Esophagus muscularis mucosa (tissue), 4 donors: ENCODE measurements around the gene CTNNA1. TPM values are rescaled to one million over a fixed set of nuclear protein-coding genes. Genes with fewer than 3 reads are reported as not detected.
"Not testable (repeated sequence)": the region's sequence is repeated elsewhere in the genome, so short reads cannot be mapped to it uniquely, and the experiment has no call there.

ENCODE experiments used
- DNase-seq: peaks from one replicate; pipeline ENCODE4 v3.0.0-alpha.2; 2017; ENCODE audit errors: extremely low spot score
- H3K27ac ChIP-seq, 4 donors: fragments of 200-600 bp; sonication (generic); replicated peaks in 1 of 4; 1 replicate in 3 of 4; 2 replicates in 1 of 4; pipeline ENCODE4 v1.5.1; 2016 to 2019; ENCODE audit warnings: mild to moderate bottlenecking in 1 of 4
- H3K27me3 ChIP-seq, 4 donors: fragments of 200-600 bp; sonication (generic); one replicate each; pipeline versions ENCODE4 v1.5.1 to v1.6.0; 2016 to 2019
- H3K36me3 ChIP-seq, 4 donors: fragments of 200-600 bp; sonication (generic); one replicate each; pipeline ENCODE4 v1.5.1; 2016 to 2019
- H3K4me1 ChIP-seq, 4 donors: fragments of 200-600 bp; sonication (generic); one replicate each; pipeline ENCODE4 v1.5.1; 2016 to 2019
- H3K4me3 ChIP-seq, 4 donors: fragments of 200-600 bp; sonication (generic); 1 replicate in 2 of 4; 2 replicates in 2 of 4; pipeline ENCODE4 v1.5.1; 2016 to 2019; ENCODE audit warnings: mild to moderate bottlenecking in 4 of 4, moderate library complexity in 1 of 4
- H3K9me3 ChIP-seq, 4 donors: fragments of 200-600 bp; sonication (generic); 1 replicate in 3 of 4; 2 replicates in 1 of 4; pipeline ENCODE4 v1.5.1; 2016 to 2019
- EP300 ChIP-seq: sonication (generic); formaldehyde crosslinking; IDR thresholded peaks from one replicate; pipeline ENCODE4 v1.6.1; 2017; ENCODE audit warnings: antibody characterized with exemption
- POLR2A ChIP-seq: fragments of 450-650 bp; IDR thresholded peaks from one replicate; pipeline ENCODE4 v1.6.1; 2017; ENCODE audit warnings: antibody characterized with exemption, moderate library complexity, mild to moderate bottlenecking, low read depth
- POLR2AphosphoS5 ChIP-seq, 2 donors: sonication (generic); formaldehyde crosslinking; IDR thresholded peaks; one replicate each; pipeline ENCODE4 v1.6.1; 2017; ENCODE audit warnings: antibody characterized with exemption in 2 of 2
- WGBS: methylation state at CpG from one replicate; pipeline ENCODE4 v1.1.5; 2018; 5-methylcytosine and 5-hydroxymethylcytosine counted together
- intact Hi-C: fragments of 100-400 bp; cut with DNase I; formaldehyde crosslinking; loops from one replicate; pipeline ENCODE4 v1.15.1; 2023
- total RNA-seq, 4 donors: library from RNA; depleted of rRNA; stranded (reverse); fragments of >200 nt; gene quantifications; one replicate each; pipeline versions ENCODE4 v1.1.0 to v1.2.1, GENCODE V29; 2016
- TF ChIP-seq, protein P1 (sequence below), 3 experiments: fragments of 200-600 bp in 2 of 3; fragments of 450-650 bp in 1 of 3; sonication (generic) in 2 of 3; IDR thresholded peaks; one replicate each; pipeline ENCODE4 v1.5.1; 2017 to 2019; ENCODE audit warnings: antibody characterized with exemption in 3 of 3, mild to moderate bottlenecking in 2 of 3, moderate library complexity in 1 of 3

CTNNA1 gene
- total RNA-seq, 4 donors from 2014 or later: 335 to 423 (median 369) TPM

DNA sequence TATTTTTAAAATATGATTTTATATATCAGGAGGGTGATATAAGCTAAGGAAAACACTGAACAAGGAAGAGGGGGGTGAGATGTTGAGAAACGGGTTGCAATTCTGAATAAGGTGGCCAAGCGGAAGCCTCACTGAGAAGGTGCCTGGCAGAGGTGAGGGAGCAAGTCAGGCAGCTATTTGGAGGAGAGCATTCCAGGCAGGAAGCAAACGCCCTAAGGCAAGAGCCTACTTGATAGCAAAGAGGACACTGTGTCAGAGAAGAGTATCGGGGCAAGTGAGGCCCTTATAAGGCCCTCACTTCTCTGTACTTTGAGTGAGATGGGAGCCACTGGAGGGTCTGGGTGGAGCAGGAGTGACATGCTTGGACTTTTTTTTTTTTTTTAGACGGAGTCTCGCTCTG is 8.0 kb upstream of the CTNNA1 start:
- intact Hi-C loops: no loop called here
- peaks cover 0 to 9% (median 0%) of the 10 kb centered on the region in 4 donors for H3K4me1 ChIP-seq
- DNase-seq: no peak
- WGBS: 87% methylated on average over 6 of the region's 6 CpGs
- no peaks in the 10 kb centered on the region for H3K36me3 ChIP-seq
- H3K27ac ChIP-seq: no peak overlapping the region
- TF ChIP-seq, protein P1, sequence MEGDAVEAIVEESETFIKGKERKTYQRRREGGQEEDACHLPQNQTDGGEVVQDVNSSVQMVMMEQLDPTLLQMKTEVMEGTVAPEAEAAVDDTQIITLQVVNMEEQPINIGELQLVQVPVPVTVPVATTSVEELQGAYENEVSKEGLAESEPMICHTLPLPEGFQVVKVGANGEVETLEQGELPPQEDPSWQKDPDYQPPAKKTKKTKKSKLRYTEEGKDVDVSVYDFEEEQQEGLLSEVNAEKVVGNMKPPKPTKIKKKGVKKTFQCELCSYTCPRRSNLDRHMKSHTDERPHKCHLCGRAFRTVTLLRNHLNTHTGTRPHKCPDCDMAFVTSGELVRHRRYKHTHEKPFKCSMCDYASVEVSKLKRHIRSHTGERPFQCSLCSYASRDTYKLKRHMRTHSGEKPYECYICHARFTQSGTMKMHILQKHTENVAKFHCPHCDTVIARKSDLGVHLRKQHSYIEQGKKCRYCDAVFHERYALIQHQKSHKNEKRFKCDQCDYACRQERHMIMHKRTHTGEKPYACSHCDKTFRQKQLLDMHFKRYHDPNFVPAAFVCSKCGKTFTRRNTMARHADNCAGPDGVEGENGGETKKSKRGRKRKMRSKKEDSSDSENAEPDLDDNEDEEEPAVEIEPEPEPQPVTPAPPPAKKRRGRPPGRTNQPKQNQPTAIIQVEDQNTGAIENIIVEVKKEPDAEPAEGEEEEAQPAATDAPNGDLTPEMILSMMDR (IDR thresholded peaks at IDR 0.05): no peak
- TF ChIP-seq POLR2A (no peak), POLR2AphosphoS5 (IDR thresholded peaks at IDR 0.05) (no peak), EP300 (no peak)
- no peaks in the 10 kb centered on the region for H3K9me3 ChIP-seq
- H3K27me3 ChIP-seq: no peaks in the 10 kb centered on the region
- no peak overlapping the region for H3K4me3 ChIP-seq

DNA sequence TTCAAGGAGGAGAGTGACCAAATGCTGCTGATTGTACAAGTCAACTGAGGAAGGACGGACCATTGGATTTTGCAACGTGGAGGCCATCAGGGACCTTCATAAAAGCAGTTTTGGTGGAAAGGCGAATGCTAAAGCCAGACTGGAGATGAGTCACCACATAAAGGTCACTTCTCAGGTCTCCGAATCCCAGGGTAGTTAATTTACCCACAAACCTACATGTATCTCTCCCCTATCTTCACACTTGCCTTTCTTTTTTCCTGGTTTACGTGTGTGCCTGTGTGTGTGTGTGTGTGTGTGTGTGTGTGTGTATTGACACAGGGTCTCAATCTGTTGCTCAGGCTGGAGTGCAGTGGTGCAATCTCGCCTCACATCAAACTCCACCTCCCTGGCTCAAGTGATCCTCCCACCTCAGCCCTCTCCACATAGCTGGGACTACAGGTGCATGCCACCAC is 4.6 kb upstream of the CTNNA1 start:
- H3K27ac ChIP-seq: no peak overlapping the region
- peaks cover 7 to 8% (median 8%) of the 10 kb centered on the region in 4 donors for H3K4me1 ChIP-seq
- H3K36me3 ChIP-seq: no peaks in the 10 kb centered on the region
- no peak for DNase-seq
- no peak for TF ChIP-seq EP300
- no peak for TF ChIP-seq POLR2A
- TF ChIP-seq, protein P1 (IDR thresholded peaks at IDR 0.05): no peak
- no peak for TF ChIP-seq POLR2AphosphoS5 (IDR thresholded peaks at IDR 0.05)
- intact Hi-C loops: no loop called here
- WGBS: 71% methylated on average over 6 of the region's 6 CpGs
- H3K9me3 ChIP-seq: no peaks in the 10 kb centered on the region
- H3K27me3 ChIP-seq: no peaks in the 10 kb centered on the region
- H3K4me3 ChIP-seq: no peak overlapping the region

DNA sequence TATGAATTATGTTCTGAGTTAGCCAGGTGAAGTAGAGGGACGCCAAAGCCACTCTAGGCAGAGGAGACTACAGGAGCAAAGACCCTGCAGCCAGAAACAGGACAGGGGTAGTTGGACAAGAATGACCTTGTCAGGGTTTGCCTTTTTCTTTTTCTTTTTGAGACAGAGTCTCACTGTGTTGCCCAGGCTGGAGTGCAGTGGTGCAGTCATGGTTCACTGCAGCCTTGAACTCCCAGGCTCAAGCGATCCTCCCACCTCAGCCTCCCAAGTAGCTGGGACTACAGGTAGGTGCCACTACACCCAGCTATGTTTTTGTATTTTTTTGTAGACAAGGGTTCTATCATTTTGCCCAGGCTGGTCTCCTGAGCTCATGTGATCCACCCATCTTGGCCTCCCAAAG is 1.9 kb upstream of the CTNNA1 start:
- H3K27ac ChIP-seq, H3K4me3 ChIP-seq, DNase-seq, H3K36me3 ChIP-seq, H3K9me3 ChIP-seq, H3K27me3 ChIP-seq: not testable (repeated sequence)
- intact Hi-C loops: loop anchor here (5.0 kb wide), 1 partner anchor 169 kb away; no protein-coding TSS in a partner anchor
- WGBS: 100% methylated on average over 2 of the region's 2 CpGs
- peaks cover 24 to 29% (median 28%) of the 10 kb centered on the region in 4 donors for H3K4me1 ChIP-seq

DNA sequence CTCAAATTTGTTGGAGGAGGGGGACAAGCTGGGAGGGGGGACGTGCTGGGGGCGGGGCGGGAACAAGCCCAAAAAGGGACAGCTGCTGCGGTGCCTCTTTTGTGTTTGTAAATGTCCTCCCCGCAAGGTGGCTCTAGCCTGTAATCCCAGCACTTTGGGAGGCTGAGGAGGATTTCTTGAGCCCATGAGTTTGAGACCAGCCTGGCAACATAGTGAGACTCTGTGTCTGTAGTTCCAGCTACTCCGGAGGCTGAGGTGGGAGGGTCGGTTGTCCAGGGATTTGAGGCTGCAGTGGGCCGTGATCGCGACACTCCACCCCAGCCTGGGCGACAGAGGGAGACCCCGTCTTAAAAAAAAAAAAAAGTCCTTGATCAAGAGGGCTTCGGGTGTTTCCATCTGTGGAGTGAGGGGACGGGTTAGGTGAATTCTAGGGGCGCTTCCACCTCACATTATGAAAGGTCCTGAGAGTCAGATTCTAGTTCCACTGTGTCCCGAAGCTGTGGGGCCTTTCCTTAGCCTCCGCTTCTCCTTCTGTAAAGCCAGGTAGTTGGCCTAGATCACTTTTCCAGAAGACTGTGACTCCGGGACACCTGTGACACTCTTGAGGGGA is 779 bp upstream of the CTNNA1 start:
- TF ChIP-seq, protein P1 (IDR thresholded peaks at IDR 0.05): no peak
- TF ChIP-seq EP300 (no peak), POLR2AphosphoS5 (IDR thresholded peaks at IDR 0.05) (no peak), POLR2A (no peak)
- intact Hi-C loops: loop anchor here (5.0 kb wide), 1 partner anchor 170 kb away; no protein-coding TSS in a partner anchor
- Histone ChIP-seq H3K9me3 (no peaks in the 10 kb centered on the region), H3K36me3 (peaks cover 0 to 5% (median 0%) of the 10 kb centered on the region in 4 donors), H3K27me3 (no peaks in the 10 kb centered on the region), H3K4me1 (peaks cover 33 to 40% (median 38%) of the 10 kb centered on the region in 4 donors), H3K4me3 (peak overlapping the region; percentile 74 to 99 (median 96)), H3K27ac (peak overlapping the region; percentile 99 to 100 (median 100))
- WGBS: 34% methylated on average over 14 of the region's 18 CpGs
- no peak for DNase-seq

DNA sequence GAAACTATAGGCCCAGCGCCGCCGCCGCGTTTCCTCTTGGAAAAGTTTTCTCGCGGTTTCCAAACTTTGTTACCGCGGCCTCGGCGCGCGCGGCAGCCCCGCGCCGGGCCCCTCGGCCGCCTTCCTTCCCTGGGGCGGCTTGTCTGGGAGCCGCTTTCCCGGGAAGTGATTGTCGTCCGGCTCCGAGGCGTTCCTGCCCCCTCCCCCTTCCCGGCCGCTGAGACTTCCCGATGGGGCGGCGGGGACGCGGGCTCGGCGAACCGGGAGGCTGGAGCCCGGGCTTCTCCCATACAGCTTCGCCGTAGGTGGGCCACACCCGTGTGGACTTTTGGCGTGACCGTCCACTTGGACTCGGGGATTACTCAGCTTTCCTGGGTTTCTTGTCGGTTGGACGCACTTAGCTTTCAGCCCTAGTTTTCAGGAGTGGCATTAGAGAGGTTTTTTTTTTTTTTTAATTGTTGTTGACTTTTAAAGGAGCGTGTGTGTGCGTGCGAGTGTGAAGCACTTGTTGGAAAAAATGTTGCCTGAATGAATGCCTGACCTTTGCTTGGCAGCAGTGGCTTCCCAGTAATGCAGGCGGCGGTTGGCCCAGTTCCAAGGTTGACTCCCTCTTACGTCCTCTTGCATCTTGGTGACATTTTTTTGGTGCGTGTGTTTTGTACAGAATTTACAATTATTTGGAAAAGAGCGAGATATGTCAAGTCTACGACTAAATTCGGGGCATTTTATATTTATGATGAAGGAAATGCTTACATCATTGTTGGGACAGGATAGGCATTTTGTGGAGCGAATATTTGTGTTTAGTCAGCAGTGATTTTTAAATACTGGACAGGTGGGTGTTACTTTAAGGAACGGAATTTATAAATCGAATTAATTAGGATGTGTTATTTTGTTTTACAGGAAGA is 821 bp downstream of the CTNNA1 start:
- H3K9me3 ChIP-seq: peaks cover 0 to 12% (median 8%) of the 10 kb centered on the region in 4 donors
- H3K4me3 ChIP-seq: peak overlapping the region; percentile 74 to 99 (median 96)
- TF ChIP-seq, protein P1 (IDR thresholded peaks at IDR 0.05): no peak
- TF ChIP-seq POLR2A (no peak), EP300 (peak; percentile 26), POLR2AphosphoS5 (IDR thresholded peaks at IDR 0.05) (peak; percentile 72 to 84)
- intact Hi-C loops: loop anchor here (5.0 kb wide), 1 partner anchor 172 kb away; no protein-coding TSS in a partner anchor
- under 1% methylated on average over 50 of the region's 58 CpGs for WGBS
- H3K36me3 ChIP-seq: peaks cover 7 to 19% (median 12%) of the 10 kb centered on the region in 4 donors
- DNase-seq: peak; percentile 96
- H3K4me1 ChIP-seq: peaks cover 35 to 50% (median 40%) of the 10 kb centered on the region in 4 donors
- H3K27ac ChIP-seq: peak overlapping the region; percentile 99 to 100 (median 100)
- H3K27me3 ChIP-seq: no peaks in the 10 kb centered on the region
